Measurements from ENCODE around the gene ATRIP.
"Not testable (repeated sequence)": the region's sequence is repeated elsewhere in the genome, so short reads cannot be mapped to it uniquely, and the experiment has no call there.

The ATRIP gene

DNA sequence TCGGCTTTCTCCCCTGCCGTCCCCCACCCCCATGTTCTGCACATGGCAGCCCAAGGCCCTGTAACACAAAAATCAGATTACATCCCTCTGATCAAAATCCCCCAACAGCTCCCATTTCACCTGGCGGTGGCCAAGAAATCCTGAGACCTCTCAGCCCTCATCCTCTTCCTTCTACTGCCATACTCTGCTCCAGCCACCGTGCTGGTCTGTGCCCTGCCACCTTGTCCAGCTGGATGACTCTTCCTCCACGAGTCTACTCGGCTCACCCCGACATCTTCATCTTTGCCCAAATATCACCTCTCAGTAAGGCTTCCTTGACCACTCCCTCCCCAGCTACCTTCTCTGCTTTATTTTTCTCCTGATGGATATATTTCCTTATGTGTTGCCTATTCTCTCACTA, 9.7 kb upstream of the ATRIP start:
- DNase-seq (ENCODE audit: low spot score), result no peak

- no peak for DNase-seq (ENCODE audit: low spot score)
Measured at GRCh38 chr3:48437812-48438211, 8.7 kb upstream of the ATRIP start.

- DNase-seq (ENCODE audit: low spot score), result peak; percentile 99
Measured at GRCh38 chr3:48439820-48440589, 6.5 kb upstream of the ATRIP start, which contains the start of the genes CCDC51 and TMA7. Gene CCDC51 (minus strand): TSS chr3:48440119. CDS start chr3:48435128, 4,991 bp downstream. Gene TMA7 (plus strand): TSS chr3:48440257. CDS start chr3:48440297, 40 bp downstream.

GRCh38 chr3:48440590-48440958, 6.0 kb upstream of the ATRIP start:
- DNase-seq (ENCODE audit: low spot score), result no peak

GRCh38 chr3:48441940-48442339, 4.6 kb upstream of the ATRIP start:
- no peak for DNase-seq (ENCODE audit: low spot score)

- DNase-seq (ENCODE audit: low spot score), result no peak
Measured at GRCh38 chr3:48445277-48445882, 1.2 kb upstream of the ATRIP start.

- no peak for DNase-seq (ENCODE audit: low spot score)
Measured at GRCh38 chr3:48446043-48446424, 503 bp upstream of the ATRIP start.

GRCh38 chr3:48451270-48451669, 4.7 kb downstream of the ATRIP start:
- DNase-seq (ENCODE audit: low spot score), result no peak

GRCh38 chr3:48456456-48456855, 9.9 kb downstream of the ATRIP start:
- DNase-seq (ENCODE audit: low spot score), result no peak

DNA sequence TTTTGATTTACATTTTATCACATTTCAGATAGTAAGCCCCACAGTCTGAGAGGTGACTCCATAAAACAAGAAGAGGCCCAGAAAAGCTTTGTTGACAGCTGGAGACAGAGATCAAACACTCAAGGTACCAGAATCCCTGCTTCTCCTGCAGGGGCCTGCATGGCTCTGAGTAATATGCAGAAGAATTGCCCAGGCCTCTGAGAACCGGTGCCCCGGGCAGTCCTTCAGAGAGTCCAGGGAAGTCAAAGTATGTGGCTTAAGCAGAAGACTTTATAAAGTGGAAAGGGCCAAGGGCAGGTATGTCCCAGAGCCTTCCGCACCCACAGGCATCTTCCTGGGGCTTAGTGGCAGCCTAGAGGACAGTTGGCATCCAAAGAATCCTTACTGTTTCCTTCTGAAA, 12.8 kb downstream of the ATRIP start:
- DNase-seq (ENCODE audit: low spot score), result no peak

DNA sequence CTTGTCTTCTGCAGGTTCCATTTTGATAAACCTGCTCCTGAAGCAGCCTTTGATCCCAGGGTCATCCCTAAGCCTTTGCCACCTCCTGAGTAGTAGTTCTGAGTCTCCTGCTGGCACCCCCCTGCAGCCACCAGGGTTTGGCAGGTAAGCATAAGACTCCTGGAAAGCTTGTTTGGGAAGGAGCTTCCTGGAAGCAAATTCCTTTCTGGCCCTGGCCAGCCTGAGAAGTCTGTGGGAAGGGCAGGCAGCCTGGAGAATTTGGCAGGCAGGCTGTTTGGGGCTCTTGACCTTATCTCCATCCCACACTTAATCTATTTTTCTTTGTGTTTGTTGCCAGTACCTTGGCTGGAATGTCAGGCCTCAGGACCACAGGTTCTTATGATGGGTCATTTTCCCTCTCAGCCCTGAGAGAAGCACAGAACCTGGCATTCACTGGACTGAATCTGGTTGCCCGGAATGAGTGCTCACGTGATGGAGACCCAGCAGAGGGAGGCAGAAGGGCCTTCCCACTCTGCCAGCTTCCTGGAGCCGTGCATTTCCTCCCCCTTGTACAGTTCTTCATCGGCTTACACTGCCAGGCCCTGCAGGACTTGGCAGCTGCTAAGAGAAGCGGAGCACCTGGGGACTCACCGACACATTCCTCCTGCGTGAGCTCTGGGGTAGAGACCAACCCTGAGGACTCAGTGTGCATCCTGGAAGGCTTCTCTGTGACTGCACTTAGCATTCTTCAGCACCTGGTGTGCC, 13.4 kb downstream of the ATRIP start:
- no peak for DNase-seq (ENCODE audit: low spot score)

- no peak for DNase-seq (ENCODE audit: low spot score)
Measured at GRCh38 chr3:48460517-48460902, 14.0 kb downstream of the ATRIP start.

GRCh38 chr3:48461767-48462166, 15.2 kb downstream of the ATRIP start:
- DNase-seq (ENCODE audit: low spot score), result not testable (repeated sequence)

DNA sequence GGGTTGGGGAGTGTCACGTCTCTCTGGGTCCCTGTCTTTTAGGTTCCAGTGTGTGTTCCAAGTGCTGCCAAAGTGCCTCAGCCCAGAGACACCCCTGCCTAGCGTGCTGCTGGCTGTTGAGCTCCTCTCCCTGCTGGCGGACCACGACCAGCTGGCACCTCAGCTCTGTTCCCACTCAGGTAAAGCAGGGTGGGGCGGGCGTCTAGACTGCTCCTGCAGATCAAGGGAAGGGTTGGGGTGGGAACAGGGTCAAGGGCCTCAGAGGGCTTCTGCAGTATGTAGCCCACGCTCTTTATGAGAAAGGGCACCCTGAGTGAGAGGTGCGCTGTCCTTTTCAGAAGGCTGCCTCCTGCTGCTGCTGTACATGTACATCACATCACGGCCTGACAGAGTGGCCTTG, 17.2 kb downstream of the ATRIP start:
- DNase-seq (ENCODE audit: low spot score), result no peak

- DNase-seq (ENCODE audit: low spot score), result no peak
Measured at GRCh38 chr3:48464713-48465221, 18.2 kb downstream of the ATRIP start.

- no peak for DNase-seq (ENCODE audit: low spot score)
Measured at GRCh38 chr3:48465237-48465530, 18.6 kb downstream of the ATRIP start.

- peak; percentile 96 for DNase-seq (ENCODE audit: low spot score)
Measured at GRCh38 chr3:48465531-48466378, 19.2 kb downstream of the ATRIP start.

DNA sequence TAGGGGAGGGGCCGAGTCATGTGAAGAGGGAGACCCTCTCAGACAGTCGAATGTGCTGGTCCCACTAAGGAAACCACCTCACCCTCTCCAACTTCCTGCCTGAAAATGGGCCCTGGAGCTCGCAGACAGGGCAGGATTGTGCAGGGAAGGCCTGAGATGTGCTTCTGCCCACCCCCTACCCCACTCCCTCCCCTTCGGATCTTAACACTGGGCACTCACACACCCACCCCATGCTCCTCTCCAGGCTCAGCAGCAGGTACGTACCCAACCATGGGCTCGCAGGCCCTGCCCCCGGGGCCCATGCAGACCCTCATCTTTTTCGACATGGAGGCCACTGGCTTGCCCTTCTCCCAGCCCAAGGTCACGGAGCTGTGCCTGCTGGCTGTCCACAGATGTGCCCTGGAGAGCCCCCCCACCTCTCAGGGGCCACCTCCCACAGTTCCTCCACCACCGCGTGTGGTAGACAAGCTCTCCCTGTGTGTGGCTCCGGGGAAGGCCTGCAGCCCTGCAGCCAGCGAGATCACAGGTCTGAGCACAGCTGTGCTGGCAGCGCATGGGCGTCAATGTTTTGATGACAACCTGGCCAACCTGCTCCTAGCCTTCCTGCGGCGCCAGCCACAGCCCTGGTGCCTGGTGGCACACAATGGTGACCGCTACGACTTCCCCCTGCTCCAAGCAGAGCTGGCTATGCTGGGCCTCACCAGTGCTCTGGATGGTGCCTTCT, 20.0 kb downstream of the ATRIP start:
- no peak for DNase-seq (ENCODE audit: low spot score)

DNA sequence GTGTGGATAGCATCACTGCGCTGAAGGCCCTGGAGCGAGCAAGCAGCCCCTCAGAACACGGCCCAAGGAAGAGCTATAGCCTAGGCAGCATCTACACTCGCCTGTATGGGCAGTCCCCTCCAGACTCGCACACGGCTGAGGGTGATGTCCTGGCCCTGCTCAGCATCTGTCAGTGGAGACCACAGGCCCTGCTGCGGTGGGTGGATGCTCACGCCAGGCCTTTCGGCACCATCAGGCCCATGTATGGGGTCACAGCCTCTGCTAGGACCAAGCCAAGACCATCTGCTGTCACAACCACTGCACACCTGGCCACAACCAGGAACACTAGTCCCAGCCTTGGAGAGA, 20.5 kb downstream of the ATRIP start:
- no peak for DNase-seq (ENCODE audit: low spot score)

GRCh38 chr3:48467473-48468267, 21.1 kb downstream of the ATRIP start:
- no peak for DNase-seq (ENCODE audit: low spot score)

DNA sequence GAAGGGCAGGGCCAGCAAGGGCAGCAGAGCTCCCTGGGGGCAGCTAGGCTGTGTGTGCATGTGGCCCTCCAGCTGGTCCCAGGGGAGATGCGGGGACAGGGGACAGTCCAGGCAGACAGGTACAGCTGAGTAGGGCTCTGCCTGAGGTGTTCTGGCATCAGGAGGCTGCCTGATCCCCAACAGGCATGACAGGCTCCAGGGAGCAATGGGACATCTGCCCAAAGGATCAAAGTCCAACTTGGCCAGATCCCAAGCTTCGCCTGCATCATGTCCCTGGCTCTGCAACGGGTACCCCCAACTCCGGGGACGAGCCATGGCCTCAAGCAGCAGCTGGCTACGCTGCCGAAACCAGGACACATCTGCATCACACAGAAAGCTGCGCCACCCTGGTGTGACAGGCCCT, 21.8 kb downstream of the ATRIP start:
- DNase-seq (ENCODE audit: low spot score), result peak; percentile 27
